NT2/D1 (cell line): ENCODE results near the gene PAXIP1.

Experiments used
- DNase-seq: peaks from one replicate; pipeline ENCODE4 v3.0.0-alpha.2; 2011; ENCODE audit warnings: low read depth, low spot score
- H3K27me3 ChIP-seq: 2 replicates; pipeline ENCODE4 v1.6.0; 2011; ENCODE audit warnings: mild to moderate bottlenecking; ENCODE audit not compliant: insufficient read length, insufficient read depth
- H3K36me3 ChIP-seq: 2 replicates; pipeline ENCODE4 v1.6.1; 2011; ENCODE audit warnings: mild to moderate bottlenecking, low read length, mixed read lengths; ENCODE audit not compliant: insufficient read depth, insufficient read length
- H3K4me1 ChIP-seq: 2 replicates; pipeline ENCODE4 v1.5.1; 2011; ENCODE audit not compliant: insufficient read depth, insufficient read length
- H3K4me3 ChIP-seq: 2 replicates; pipeline ENCODE4 v1.5.1; 2011; ENCODE audit warnings: low read depth; ENCODE audit not compliant: insufficient read length
- H3K9ac ChIP-seq: 2 replicates; pipeline ENCODE4 v1.6.0; 2011; ENCODE audit warnings: low read depth; ENCODE audit not compliant: insufficient read length
- H3K9me3 ChIP-seq: 2 replicates; pipeline ENCODE4 v1.5.1; 2011; ENCODE audit warnings: mild to moderate bottlenecking, low read length; ENCODE audit not compliant: insufficient read depth
- SUZ12 ChIP-seq: IDR thresholded peaks from 2 replicates; pipeline ENCODE4 v1.6.1; 2011; ENCODE audit not compliant: insufficient read length, insufficient read depth; ENCODE audit errors: extremely low read depth
- YY1 ChIP-seq: IDR thresholded peaks from 2 replicates; pipeline ENCODE4 v1.6.1; 2011; ENCODE audit not compliant: insufficient read length, insufficient read depth
- ZNF274 ChIP-seq: IDR thresholded peaks from 2 replicates; pipeline ENCODE4 v1.6.1; 2011; ENCODE audit warnings: mild to moderate bottlenecking, low read depth, low read length

The PAXIP1 gene

DNA sequence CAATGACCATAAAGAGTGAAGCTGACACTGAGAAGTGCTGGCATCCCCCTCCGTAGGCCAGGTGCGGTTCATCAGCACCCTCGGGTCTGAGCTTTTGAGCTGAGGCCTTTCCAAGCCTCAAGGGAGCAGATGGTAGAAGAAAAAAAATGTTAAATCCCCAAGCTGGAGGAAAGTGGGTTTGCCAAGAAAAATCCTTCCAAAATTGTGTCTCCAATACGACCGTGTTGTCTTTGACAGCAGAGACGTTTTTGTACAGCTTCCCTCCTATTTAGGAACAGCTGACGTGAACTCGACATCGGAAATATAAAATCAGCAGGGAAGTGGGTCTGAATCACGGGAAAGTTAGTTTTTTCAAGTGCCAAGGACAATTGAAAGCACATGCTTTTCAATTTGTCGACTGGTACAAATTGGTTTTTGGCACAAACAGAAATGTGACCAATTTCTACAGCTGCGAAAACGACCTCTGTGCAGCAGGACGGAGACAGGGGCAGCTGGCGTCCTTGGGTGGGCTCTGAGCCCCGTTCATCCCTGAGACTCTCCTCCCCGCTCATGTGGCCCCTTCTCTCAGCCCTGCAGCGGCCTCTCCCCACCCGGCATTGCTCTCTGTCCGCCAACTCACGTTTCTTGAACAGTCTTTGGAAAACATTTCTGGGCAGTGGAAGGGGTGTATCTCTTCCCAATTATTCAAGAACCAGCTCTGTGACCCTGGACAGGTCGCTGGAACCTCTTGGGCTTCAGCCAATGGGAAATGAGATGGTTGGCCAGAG, 89.9 kb downstream of the PAXIP1 start:
- DNase-seq = no peak
- Histone ChIP-seq H3K4me3 (no peak overlapping the region), H3K4me1 (no peaks in the 10 kb centered on the region), H3K9ac (no peak overlapping the region), H3K36me3 (no peaks in the 10 kb centered on the region), H3K9me3 (peaks cover 16% of the 10 kb centered on the region; the same call in 1 of the 2 replicates), H3K27me3 (no peaks in the 10 kb centered on the region)
- no peak for TF ChIP-seq YY1
- no peak for TF ChIP-seq ZNF274
- TF ChIP-seq SUZ12 = no peak

DNA sequence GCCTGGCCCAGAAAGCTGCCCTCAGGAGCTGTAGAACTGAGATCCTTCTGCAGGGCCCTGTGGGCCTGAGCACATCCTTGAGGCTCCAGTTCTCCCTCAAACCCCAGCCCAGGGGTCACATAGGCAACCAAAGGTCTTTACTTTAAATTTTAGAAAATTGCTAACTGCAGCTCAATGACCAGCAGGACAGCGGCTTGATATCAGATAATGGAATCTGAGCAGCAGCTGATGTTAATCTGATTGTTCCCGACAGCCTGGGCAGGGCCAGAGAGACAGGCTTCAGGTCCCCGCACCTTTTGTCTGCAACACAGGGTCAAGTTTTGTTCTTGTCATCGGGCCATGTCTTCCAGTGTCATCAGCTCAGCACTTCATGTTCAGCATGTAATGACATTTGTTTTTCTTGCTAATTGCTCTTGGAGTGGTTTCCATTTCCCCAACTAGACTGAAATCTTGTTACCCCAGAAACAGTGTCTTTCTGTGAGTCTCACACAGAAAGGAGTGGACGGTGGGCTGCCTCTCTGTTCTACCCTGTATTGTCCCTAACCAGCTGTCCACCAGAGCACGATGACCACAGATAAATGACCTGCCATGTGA, 91.0 kb downstream of the PAXIP1 start:
- Histone ChIP-seq H3K9me3 (peaks cover 24% of the 10 kb centered on the region; the same call in 1 of the 2 replicates), H3K9ac (no peak overlapping the region), H3K4me1 (no peaks in the 10 kb centered on the region), H3K27me3 (no peaks in the 10 kb centered on the region), H3K4me3 (no peak overlapping the region), H3K36me3 (no peaks in the 10 kb centered on the region)
- DNase-seq = no peak
- TF ChIP-seq ZNF274 = no peak
- no peak for TF ChIP-seq SUZ12
- TF ChIP-seq YY1 = no peak

DNA sequence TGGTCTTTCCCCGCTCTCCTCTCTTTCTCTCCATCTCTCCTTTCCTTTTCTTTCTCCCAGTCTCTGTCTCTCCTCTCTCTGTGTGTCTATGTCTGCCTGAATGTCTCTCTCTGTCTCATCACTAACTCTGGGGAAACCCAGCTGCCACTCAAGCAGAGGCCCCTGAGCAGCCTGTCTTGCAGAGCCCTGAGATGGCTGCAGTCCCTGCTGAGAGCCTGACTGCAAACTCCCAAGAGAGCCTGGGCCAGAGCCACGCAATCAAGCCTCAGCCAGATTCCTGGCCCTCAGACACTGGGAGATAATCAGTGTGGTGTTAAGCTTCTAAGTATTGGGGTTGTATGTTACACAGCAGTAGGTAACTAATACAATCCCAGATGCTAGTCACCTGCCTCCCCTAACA, 91.5 kb downstream of the PAXIP1 start:
- Histone ChIP-seq H3K9me3 (peaks cover 30% of the 10 kb centered on the region; the same call in 1 of the 2 replicates), H3K9ac (no peak overlapping the region), H3K36me3 (no peaks in the 10 kb centered on the region), H3K4me3 (no peak overlapping the region), H3K27me3 (no peaks in the 10 kb centered on the region), H3K4me1 (no peaks in the 10 kb centered on the region)
- no peak for DNase-seq
- TF ChIP-seq YY1 = no peak
- TF ChIP-seq ZNF274 = no peak
- TF ChIP-seq SUZ12 = no peak

DNA sequence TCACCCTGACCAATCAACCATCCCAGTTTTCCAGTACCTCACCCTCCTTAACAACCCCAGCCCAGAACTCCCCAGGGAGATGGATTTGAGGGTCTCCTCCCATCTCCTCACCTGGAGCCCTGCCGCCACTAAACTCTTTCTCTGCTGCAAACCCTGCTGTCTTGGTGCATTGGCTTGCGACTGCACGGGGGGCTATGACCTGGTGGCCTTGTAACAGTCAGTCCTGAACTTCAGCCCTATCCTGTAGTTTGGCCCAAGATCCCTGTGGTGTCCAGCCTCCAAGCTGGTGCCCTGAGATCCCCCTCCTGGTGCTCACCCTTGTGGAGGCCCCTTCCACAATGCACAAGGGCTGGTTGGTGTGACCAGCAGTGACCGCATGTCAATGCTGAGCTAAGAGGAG, 91.9 kb downstream of the PAXIP1 start:
- Histone ChIP-seq H3K27me3 (no peaks in the 10 kb centered on the region), H3K36me3 (no peaks in the 10 kb centered on the region), H3K4me1 (no peaks in the 10 kb centered on the region), H3K9me3 (peaks cover 34% of the 10 kb centered on the region; the same call in 1 of the 2 replicates), H3K9ac (no peak overlapping the region), H3K4me3 (no peak overlapping the region)
- TF ChIP-seq ZNF274 (no peak), SUZ12 (no peak), YY1 (no peak)
- no peak for DNase-seq

DNA sequence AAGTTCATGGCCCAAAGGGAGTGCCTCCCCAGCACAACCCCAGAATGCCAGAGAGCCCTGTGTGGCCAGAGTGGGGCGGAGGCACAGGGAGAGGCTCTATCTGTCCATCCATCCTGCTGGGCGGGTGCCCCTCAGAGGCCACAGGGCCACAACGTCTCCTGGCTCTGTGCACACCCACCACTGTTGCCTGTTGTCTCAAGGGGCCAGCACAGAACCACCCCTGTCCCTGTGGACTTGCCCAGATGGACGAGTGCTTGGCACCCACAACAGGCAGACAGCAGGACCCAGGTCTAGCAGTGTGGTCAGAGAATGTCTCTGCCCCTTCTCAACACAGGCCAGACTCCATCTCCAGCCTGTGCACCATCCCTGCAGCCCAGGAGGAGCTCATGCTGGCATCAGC, 92.8 kb downstream of the PAXIP1 start:
- Histone ChIP-seq H3K27me3 (no peaks in the 10 kb centered on the region), H3K36me3 (no peaks in the 10 kb centered on the region), H3K4me3 (no peak overlapping the region), H3K9ac (no peak overlapping the region), H3K4me1 (no peaks in the 10 kb centered on the region), H3K9me3 (peaks cover 37% of the 10 kb centered on the region; the same call in 1 of the 2 replicates)
- TF ChIP-seq ZNF274 (no peak), SUZ12 (no peak), YY1 (no peak)
- DNase-seq = no peak

DNA sequence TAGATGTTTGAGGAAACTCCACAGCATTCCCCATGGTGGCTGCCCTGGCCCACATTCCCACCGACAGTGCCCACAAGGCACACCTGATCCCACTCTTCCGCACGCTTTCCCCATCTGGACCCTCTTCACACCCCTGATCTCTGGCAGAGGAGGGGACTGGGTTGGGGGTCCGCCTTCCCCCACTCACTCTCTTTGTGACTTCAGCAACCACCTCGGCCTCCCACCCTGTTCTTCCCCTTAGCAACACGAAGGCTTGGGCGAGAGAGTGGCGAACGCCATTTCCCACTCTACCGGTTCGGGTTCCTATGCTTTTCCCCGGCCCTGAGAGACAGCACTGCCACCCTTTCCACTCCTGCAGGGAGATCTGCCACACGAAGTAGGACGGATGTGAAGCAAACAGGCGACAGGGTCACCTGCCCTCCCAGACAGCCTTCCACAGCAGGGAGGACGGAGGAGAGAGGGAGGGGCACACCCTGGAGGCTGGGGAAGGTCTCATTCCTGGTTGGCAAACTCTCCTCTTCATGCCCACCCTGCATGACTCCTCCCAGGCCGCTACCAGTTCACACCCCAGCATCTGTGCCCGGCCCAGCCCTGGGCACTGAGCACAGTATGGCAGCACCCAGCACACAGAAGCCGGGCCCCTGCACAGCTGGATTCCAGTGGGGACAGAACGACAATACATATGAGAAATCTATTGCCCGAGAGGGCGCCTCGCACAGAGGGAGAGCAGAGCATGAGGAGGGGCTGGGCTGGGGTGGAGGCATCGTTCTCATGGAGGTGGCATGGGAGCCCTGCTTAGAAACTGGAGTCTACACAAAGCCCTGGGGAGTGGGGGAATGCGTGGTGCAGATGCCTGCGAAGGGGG, 93.5 kb downstream of the PAXIP1 start:
- no peak for DNase-seq
- TF ChIP-seq ZNF274 (no peak), SUZ12 (no peak), YY1 (no peak)
- H3K9ac ChIP-seq = no peak overlapping the region
- H3K27me3 ChIP-seq = no peaks in the 10 kb centered on the region
- peaks cover 37% of the 10 kb centered on the region; the same call in 1 of the 2 replicates for H3K9me3 ChIP-seq
- no peaks in the 10 kb centered on the region for H3K36me3 ChIP-seq
- H3K4me3 ChIP-seq = no peak overlapping the region
- H3K4me1 ChIP-seq = no peaks in the 10 kb centered on the region

DNA sequence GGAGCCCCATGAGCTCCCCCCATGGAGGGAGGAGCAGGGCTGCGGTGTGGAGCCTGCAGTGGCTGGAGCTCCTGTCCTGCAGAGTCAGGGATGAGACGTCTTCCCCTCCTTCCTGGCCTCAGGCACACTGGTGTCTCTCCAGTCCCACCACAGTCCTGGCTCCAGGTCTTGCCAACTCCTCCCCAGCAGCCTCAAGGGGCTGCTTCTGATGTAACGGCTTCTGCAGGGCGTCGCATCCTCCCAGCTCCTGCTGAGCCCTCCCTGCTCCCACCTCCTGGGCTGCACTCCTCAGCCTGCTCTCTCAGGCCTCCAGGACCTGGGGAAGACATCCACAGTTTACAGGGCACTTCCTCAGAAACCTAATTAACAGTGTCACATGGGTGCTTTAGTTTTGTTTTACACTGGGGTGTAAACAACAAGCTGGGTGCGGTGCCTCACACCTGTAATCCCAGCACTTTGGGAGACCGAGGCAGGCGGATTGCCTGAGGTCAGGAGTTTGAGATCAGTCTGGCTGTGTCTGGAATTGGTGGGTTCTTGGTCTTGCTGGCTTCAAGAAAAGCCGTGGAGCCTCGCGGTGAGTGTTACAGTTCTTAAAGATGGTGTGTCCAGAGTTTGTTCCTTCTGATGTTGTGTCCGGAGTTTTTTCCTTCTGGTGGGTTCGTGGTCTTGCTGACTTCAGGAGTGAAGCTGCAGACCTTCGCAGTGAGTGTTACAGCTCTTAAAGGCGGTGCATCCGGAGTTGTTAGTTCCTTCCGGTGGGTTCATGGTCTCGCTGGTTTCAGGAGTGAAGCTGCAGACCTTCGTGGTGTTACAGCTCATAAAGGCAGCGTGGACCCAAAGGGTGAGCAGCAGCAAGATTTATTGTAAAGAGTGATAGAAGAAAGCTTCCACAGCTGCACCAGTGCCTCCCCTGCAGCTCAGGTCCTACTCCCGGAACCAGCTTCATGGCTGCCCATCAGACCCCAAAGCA, 95.0 kb downstream of the PAXIP1 start:
- TF ChIP-seq SUZ12 (no peak), YY1 (no peak), ZNF274 (no peak)
- Histone ChIP-seq H3K9me3 (peaks cover 37% of the 10 kb centered on the region; the same call in 1 of the 2 replicates), H3K9ac (no peak overlapping the region), H3K27me3 (no peaks in the 10 kb centered on the region), H3K36me3 (no peaks in the 10 kb centered on the region), H3K4me3 (no peak overlapping the region), H3K4me1 (no peaks in the 10 kb centered on the region)
- no peak for DNase-seq
